ENCODE results near the gene WWC2. TPM values are rescaled to one million over a fixed set of nuclear protein-coding genes. Genes with fewer than 3 reads are reported as not detected.

WWC2 gene
- total RNA-seq, 1 donor from 2014 or later = 109 TPM

DNA sequence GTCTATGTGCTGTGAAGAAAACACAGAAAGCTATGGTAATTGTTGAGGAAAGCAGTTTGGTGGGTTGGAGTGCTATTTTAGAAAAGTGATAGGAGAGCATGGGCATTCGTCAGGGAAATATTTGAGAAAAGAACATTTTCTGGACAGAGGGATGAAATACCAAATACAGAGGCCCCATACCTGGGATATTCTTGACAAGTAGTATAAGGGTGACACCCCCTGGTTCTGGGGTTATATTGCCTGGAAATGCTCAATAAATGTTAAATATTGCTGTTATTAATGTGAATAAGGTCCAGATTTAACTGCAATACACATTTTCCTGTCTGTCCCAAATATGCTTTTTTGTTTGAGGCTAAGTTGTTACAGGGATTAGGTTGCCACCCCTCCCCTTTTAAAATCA is 42.9 kb downstream of the WWC2 start:
- Histone ChIP-seq H3K27ac (no peak overlapping the region), H3K4me3 (no peak overlapping the region), H3K4me1 (peaks cover 31% of the 10 kb centered on the region), H3K9me3 (no peaks in the 10 kb centered on the region), H3K36me3 (no peaks in the 10 kb centered on the region), H3K27me3 (ENCODE audit: low read depth) (no peaks in the 10 kb centered on the region)
- DNase-seq (no peak), ATAC-seq (no peak)
- intact Hi-C loops (cut with DNase I) = no loop called here
- TF ChIP-seq, protein P1, sequence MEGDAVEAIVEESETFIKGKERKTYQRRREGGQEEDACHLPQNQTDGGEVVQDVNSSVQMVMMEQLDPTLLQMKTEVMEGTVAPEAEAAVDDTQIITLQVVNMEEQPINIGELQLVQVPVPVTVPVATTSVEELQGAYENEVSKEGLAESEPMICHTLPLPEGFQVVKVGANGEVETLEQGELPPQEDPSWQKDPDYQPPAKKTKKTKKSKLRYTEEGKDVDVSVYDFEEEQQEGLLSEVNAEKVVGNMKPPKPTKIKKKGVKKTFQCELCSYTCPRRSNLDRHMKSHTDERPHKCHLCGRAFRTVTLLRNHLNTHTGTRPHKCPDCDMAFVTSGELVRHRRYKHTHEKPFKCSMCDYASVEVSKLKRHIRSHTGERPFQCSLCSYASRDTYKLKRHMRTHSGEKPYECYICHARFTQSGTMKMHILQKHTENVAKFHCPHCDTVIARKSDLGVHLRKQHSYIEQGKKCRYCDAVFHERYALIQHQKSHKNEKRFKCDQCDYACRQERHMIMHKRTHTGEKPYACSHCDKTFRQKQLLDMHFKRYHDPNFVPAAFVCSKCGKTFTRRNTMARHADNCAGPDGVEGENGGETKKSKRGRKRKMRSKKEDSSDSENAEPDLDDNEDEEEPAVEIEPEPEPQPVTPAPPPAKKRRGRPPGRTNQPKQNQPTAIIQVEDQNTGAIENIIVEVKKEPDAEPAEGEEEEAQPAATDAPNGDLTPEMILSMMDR (IDR thresholded peaks at IDR 0.05) = no peak

DNA sequence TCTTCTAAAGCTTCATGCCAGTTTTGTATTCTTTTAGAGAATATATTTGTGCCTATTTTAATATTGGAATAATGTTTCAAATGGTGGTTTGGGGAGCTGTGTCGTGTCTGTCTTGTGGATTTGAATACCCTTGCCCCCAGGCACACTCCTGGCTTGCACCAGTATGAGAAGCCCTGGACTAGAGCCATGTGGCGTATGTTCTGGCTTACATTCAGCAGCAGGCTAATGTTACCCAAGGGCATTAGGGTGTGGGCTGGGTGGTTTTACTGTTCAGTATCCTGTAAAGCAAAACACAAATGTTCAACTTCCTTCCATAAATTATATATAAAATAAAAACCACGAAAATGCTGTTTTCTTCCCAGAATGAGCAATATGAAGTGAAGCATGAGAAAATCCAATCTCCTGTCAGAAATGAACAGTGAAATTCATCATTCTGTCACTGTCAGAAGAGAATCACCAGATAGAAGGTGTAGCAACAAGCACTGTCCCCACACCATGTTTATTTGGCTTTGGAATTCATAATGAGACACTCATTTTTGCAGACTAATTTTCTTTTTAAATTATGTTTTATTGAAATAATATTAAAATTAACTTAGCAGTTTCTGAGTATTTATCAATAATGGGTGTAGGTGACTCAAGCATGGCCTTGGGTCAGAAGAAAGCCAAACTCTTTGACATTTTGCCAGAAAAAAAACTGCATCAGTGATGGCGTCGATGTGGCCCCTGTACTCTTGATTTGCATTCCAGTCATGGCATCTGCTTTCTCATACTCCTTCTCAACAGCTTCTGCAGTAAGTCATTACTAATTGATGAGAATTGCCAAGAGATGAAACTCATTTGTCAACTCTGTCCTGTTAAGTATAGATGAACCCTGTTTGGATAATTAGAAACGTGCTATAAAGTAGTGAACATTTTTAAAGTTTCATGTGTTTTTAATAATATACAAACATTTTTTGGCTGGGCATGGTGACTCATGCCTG is 43.8 kb downstream of the WWC2 start:
- Histone ChIP-seq H3K27me3 (ENCODE audit: low read depth) (no peaks in the 10 kb centered on the region), H3K4me1 (peaks cover 40% of the 10 kb centered on the region), H3K36me3 (no peaks in the 10 kb centered on the region), H3K9me3 (no peaks in the 10 kb centered on the region), H3K4me3 (no peak overlapping the region), H3K27ac (no peak overlapping the region)
- DNase-seq = no peak
- TF ChIP-seq, protein P1 (IDR thresholded peaks at IDR 0.05) = no peak
- intact Hi-C loops (cut with DNase I) = no loop called here
- peak; percentile 67 to 82 for ATAC-seq

DNA sequence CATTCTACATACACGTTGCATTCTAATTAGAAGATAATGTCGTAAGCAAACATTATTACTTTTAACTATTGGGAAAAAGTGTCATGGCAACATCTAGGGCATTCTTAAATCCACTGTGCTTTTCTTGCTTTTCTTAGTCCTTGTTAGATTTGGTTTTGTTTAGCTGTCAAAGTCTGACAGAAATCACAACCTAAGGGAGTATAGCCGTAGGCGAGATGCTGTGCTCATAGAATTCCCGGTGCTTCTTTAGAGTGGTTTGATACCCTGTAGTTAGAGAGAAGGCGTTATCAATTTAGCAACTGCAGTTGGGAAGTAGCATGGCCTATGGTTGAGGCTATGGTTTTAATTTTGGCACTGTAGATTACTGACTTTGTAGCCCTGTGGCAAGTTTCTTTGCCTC is 45.7 kb downstream of the WWC2 start:
- Histone ChIP-seq H3K9me3 (no peaks in the 10 kb centered on the region), H3K4me3 (no peak overlapping the region), H3K4me1 (peaks cover 41% of the 10 kb centered on the region), H3K27me3 (ENCODE audit: low read depth) (no peaks in the 10 kb centered on the region), H3K36me3 (no peaks in the 10 kb centered on the region), H3K27ac (no peak overlapping the region)
- intact Hi-C loops (cut with DNase I) = no loop called here
- TF ChIP-seq, protein P1 (IDR thresholded peaks at IDR 0.05) = no peak
- DNase-seq (no peak), ATAC-seq (no peak)

DNA sequence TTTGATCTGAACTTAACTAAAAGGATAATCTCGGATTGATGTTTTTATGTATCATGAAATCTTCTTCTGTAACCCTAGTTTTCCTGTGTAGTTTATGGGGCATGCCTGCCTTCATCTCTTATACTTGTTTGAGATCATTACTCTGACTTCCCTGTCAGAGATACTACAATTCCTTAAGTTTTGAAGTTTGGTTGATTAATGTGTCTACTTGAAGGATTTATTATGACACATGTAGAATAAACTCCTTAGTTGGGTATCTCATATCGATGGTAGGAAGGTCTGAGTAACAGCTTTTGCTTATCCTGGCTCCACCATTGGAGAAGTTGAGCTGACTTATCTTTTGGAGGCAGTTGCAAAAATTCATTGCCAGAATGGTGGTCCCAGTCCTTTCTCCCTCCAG is 46.7 kb downstream of the WWC2 start:
- no peak for DNase-seq
- H3K4me1 ChIP-seq = peaks cover 41% of the 10 kb centered on the region
- H3K27ac ChIP-seq = no peak overlapping the region
- H3K27me3 ChIP-seq (ENCODE audit: low read depth) = no peaks in the 10 kb centered on the region
- ATAC-seq = no peak
- no peak overlapping the region for H3K4me3 ChIP-seq
- TF ChIP-seq, protein P1 (IDR thresholded peaks at IDR 0.05) = no peak
- intact Hi-C loops (cut with DNase I) = no loop called here
- no peaks in the 10 kb centered on the region for H3K36me3 ChIP-seq
- H3K9me3 ChIP-seq = no peaks in the 10 kb centered on the region

DNA sequence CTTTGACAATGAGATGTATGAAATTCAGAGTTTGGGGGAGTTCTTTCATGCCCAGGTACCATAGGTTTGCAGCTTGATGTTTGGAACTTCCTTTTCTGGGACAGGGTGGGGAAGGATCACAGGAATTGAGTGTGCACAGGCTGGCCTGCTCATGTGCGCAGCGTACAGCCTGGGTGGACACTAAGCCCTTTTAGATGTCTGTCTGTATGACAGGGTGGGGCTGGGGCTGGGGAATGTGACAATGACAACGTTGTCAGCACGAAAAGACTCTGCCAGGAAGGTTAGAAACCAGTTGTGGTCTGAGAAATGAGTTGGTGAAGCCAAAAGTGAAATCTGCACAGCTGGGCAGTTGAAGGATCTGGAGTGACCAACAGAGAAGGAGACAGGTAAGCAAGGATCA is 47.4 kb downstream of the WWC2 start:
- peak in 1 of 2 donors; percentile 31 for ATAC-seq
- intact Hi-C loops (cut with DNase I) = no loop called here
- DNase-seq = no peak
- Histone ChIP-seq H3K27me3 (ENCODE audit: low read depth) (no peaks in the 10 kb centered on the region), H3K4me3 (no peak overlapping the region), H3K36me3 (no peaks in the 10 kb centered on the region), H3K4me1 (peaks cover 41% of the 10 kb centered on the region), H3K9me3 (no peaks in the 10 kb centered on the region), H3K27ac (no peak overlapping the region)
- TF ChIP-seq, protein P1 (IDR thresholded peaks at IDR 0.05) = no peak

Measured in lower lobe of right lung (tissue), 2 donors.